ENCODE results near the gene FAT1. TPM values are rescaled to one million over a fixed set of nuclear protein-coding genes. Genes with fewer than 3 reads are reported as not detected.

FAT1 gene
- total and polyA plus RNA-seq, 2 experiments from 2014 or later = 15.8 to 98.1 TPM

DNA sequence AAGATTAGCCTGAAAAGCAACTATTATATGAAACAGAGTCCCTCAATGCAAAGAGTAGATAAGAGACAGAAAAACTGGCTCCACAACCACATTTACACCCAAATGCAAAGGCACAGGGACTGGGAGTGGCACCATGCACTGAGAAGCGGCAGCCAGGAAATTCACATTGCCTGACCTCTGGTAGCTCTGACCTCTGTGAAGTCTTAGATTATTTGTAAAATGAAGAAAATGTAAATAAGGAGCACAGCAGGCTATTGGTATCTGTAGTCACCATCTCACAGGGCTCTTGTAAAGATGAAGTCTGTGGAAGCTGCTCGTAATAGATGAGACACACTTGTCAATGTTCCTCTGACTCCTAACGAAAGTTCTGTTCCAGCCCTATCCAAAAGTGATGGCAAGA is 69.7 kb downstream of the FAT1 start:
- Histone ChIP-seq H3K36me3 (peaks cover 3% of the 10 kb centered on the region), H3K27me3 (no peaks in the 10 kb centered on the region), H3K4me3 (no peak overlapping the region), H3K27ac (no peak overlapping the region), H3K4me1 (ENCODE audit: low read depth) (no peaks in the 10 kb centered on the region), H3K9me3 (ENCODE audit: low read depth) (no peaks in the 10 kb centered on the region)
- DNase-seq (ENCODE audit: low read depth in 1 of 2, low spot score in 1 of 2) = no peak
- TF ChIP-seq, protein P1, sequence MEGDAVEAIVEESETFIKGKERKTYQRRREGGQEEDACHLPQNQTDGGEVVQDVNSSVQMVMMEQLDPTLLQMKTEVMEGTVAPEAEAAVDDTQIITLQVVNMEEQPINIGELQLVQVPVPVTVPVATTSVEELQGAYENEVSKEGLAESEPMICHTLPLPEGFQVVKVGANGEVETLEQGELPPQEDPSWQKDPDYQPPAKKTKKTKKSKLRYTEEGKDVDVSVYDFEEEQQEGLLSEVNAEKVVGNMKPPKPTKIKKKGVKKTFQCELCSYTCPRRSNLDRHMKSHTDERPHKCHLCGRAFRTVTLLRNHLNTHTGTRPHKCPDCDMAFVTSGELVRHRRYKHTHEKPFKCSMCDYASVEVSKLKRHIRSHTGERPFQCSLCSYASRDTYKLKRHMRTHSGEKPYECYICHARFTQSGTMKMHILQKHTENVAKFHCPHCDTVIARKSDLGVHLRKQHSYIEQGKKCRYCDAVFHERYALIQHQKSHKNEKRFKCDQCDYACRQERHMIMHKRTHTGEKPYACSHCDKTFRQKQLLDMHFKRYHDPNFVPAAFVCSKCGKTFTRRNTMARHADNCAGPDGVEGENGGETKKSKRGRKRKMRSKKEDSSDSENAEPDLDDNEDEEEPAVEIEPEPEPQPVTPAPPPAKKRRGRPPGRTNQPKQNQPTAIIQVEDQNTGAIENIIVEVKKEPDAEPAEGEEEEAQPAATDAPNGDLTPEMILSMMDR (IDR thresholded peaks at IDR 0.05; ENCODE audit: low read depth, low read length) = no peak

- Histone ChIP-seq H3K4me3 (no peak overlapping the region), H3K4me1 (ENCODE audit: low read depth) (peaks cover 8% of the 10 kb centered on the region), H3K9me3 (ENCODE audit: low read depth) (no peaks in the 10 kb centered on the region), H3K36me3 (no peaks in the 10 kb centered on the region), H3K27me3 (no peaks in the 10 kb centered on the region), H3K27ac (no peak overlapping the region)
- DNase-seq (ENCODE audit: low read depth in 1 of 2, low spot score in 1 of 2) = peak; percentile 8 to 29
- TF ChIP-seq, protein P1 (IDR thresholded peaks at IDR 0.05; ENCODE audit: low read depth, low read length) = no peak
These were observed 72.0 kb downstream of the FAT1 start for GRCh38 chr4:186651624-186652023.

- peaks cover 10% of the 10 kb centered on the region for H3K4me1 ChIP-seq (ENCODE audit: low read depth)
- no peak for DNase-seq (ENCODE audit: low read depth in 1 of 2, low spot score in 1 of 2)
- H3K9me3 ChIP-seq (ENCODE audit: low read depth) = no peaks in the 10 kb centered on the region
- H3K27ac ChIP-seq = no peak overlapping the region
- no peaks in the 10 kb centered on the region for H3K36me3 ChIP-seq
- no peaks in the 10 kb centered on the region for H3K27me3 ChIP-seq
- H3K4me3 ChIP-seq = no peak overlapping the region
- TF ChIP-seq, protein P1 (IDR thresholded peaks at IDR 0.05; ENCODE audit: low read depth, low read length) = no peak
These were observed 72.5 kb downstream of the FAT1 start for GRCh38 chr4:186651181-186651603.

- TF ChIP-seq, protein P1 (IDR thresholded peaks at IDR 0.05; ENCODE audit: low read depth, low read length) = no peak
- Histone ChIP-seq H3K9me3 (ENCODE audit: low read depth) (no peaks in the 10 kb centered on the region), H3K4me1 (ENCODE audit: low read depth) (peaks cover 10% of the 10 kb centered on the region), H3K36me3 (no peaks in the 10 kb centered on the region), H3K27me3 (no peaks in the 10 kb centered on the region), H3K27ac (no peak overlapping the region), H3K4me3 (no peak overlapping the region)
- DNase-seq (ENCODE audit: low read depth in 1 of 2, low spot score in 1 of 2) = no peak
These were observed 73.1 kb downstream of the FAT1 start for GRCh38 chr4:186650401-186651180.

DNA sequence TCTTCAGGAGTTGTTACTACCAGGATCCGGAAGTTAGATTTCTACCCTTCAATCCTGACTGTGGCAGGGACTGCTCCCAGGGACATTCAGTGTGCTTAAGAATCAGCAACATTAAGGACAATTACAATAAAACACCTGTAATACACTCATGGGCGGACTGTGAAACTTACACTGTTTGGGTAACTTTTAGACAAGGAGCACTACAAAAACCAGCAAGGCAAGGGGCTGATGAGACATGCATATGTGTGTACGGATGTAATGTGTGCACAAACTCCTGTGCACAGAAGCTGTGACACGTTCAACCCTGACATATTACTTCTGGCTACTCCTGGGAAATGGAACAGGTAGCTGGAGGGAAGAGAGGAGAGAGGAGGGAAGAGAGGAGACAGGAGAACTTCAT is 75.8 kb downstream of the FAT1 start:
- H3K36me3 ChIP-seq = no peaks in the 10 kb centered on the region
- H3K4me1 ChIP-seq (ENCODE audit: low read depth) = peaks cover 14% of the 10 kb centered on the region
- no peak overlapping the region for H3K27ac ChIP-seq
- TF ChIP-seq, protein P1 (IDR thresholded peaks at IDR 0.05; ENCODE audit: low read depth, low read length) = no peak
- H3K4me3 ChIP-seq = no peak overlapping the region
- H3K9me3 ChIP-seq (ENCODE audit: low read depth) = no peaks in the 10 kb centered on the region
- DNase-seq (ENCODE audit: low read depth in 1 of 2, low spot score in 1 of 2) = no peak
- H3K27me3 ChIP-seq = no peaks in the 10 kb centered on the region

All from cardiac muscle cell (in vitro differentiated cells and primary cell).